ENCODE results near the gene SIGLECL1.
"Not testable (repeated sequence)": the region's sequence is repeated elsewhere in the genome, so short reads cannot be mapped to it uniquely, and the experiment has no call there.

The SIGLECL1 gene

DNA sequence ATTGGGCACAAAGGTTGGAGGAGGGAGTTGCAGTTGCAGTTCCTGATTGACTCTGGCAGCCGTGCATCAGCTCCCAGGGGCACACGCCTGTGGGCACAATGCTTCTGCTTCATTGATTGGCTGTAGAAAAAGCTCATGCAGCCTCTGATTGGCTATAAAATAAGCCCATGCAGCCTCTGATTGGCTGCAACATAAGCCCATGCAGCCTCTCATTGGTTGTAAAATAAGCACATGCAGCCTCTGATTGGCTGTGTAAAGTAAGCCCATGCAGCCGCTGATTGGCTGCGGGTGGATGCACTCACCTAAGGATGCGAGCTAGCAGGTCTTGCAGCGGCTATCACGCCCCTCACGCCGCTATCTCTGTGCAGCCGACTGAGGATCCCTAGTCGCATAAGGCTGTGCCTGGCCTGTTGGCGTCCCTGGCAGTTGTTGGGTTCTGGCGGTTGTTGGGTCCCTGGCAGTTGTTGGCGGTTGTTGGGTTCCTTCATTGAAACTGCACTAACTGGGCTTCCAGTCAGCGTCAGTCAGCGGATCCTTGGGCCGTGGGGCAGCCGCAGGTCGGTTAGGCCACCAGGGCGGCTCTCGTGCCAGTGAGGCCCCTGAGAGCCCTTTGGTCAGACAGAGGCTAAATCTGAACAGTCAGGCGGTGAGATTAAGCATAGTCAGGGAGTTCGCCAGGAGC, at the start of gene SIGLECL1:
TSS of gene SIGLECL1 (plus strand) at position 295 of the 682 bp plus-strand sequence. CDS start 12,993 bp downstream, outside the sequence.
- no peak for DNase-seq (ENCODE audit: low read depth)

DNA sequence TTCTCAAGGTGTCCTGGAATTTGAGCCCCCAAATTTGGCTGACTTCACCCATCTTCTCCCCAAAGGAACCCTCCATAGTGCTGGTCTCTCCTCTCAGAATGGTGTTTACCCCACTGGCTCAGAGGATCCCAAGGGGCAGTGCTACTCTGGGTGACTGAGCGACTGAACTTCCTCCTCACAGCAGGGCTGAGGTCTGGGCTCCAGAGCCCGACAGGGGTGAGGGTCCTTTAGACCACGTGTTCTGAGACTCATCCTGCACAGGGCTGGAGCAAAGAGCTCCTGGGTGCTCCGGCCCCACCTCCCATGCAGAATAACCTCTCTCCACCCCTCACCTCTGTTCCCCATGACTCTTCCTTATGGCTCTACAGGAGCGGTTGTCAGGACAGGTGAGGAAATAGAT, 49.2 kb upstream of the SIGLECL1 start:
- no peak for DNase-seq (ENCODE audit: low read depth)

DNA sequence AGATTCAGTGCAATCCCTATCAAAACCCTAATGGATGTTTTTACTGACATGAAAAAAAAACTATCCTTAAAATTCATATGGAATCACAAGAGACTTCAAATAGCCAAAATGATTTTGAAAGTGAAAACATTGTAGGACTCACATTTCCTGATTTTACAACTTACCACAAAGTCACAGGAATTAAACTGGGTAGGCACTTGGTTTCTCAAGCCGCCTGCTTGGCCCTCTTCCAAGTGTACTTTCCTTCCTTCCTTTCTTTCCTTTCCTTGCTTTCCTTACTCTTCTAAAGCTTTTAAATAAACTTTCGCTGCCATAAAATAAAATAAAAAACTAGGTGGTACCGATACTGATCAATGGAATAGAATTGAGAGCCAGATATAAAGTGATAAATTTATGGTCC, 47.0 kb upstream of the SIGLECL1 start:
- no peak for DNase-seq (ENCODE audit: low read depth)

DNA sequence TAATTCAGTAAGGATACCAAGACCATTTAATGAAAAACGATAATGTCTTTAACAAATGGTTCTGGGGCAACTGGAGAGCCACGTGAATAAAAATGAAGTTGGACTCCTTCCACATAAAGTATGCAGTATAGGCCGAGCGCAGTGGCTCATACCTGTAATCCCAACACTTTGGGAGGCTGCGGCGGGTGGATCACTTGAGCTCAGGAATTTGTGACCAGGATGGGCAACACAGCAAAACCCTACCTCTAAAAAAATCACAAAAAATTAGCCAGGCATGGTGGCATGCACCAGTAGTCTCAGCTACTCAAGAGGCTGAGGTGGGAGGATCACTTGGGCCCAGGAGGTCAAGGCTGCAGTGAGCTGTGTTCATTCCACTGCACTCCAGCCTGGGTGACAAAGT, 46.6 kb upstream of the SIGLECL1 start:
- DNase-seq (ENCODE audit: low read depth) = no peak

DNA sequence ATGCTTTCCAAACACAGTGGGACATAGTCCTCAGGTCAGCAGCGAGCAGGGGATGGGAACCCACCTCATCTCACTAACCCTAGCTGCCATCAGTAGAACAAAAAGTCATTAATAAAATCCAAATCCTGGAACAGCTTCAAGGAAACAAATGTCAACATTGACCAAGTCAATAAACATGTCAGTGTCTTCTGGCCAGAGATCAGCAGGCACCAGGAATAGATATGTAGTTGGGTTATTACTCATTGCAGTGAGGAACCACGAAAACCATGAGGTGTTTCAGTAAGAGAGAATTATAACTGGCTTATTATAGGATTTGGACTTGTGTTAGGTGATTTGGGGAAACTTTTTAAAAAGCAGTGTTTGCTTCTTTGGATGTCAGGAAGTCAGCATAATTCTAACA, 43.1 kb upstream of the SIGLECL1 start:
- no peak for DNase-seq (ENCODE audit: low read depth)

DNA sequence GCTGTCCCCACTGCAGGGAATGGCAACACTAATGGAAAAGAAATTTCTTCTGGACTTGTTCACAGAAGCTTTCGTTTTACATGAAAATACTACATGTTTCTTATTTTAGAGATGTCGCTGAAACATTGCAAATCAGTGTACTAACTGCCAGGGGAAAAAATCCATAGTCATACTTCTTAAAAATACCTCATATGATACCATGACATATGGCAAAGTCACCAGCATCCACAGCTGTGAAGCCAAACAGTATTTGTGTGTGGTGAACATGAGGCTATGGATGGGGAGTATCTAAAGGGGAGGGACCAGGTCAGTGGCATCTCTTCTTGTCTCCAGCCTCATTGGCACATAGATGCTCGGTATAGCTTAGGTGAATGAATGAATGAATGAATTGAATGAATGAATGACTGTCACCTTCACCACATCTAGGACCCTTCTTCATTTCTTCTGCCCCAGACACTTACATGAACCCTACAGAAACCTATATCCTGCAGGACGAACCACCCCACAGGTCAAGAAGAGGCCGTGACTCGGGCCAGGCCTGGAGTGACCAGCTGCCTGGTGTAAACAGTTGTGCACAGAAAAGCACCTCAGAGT, 40.6 kb upstream of the SIGLECL1 start:
- DNase-seq (ENCODE audit: low read depth) = no peak

DNA sequence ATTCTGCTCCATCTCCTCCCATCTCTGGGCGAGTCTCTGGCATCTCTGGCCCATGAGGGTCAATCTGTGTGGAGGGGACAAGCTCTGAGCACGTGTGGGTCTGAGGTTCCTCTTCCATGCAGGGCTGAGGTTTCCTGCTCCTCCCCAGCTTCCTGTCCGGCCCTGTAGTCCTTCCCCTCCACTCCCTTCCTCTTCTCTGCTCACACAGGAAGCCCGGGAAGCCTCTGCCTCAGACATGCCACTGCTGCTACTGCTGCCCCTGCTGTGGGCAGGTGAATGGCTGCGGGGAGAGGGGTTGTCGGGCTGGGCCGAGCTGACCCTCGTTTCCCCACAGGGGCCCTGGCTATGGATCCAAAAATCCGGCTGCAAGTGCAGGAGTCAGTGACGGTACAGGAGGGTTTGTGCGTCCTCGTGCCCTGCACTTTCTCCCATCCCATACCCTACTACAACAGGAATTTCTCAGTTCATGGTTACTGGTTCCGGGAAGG, 40.0 kb upstream of the SIGLECL1 start:
- not testable (repeated sequence) for DNase-seq (ENCODE audit: low read depth)

DNA sequence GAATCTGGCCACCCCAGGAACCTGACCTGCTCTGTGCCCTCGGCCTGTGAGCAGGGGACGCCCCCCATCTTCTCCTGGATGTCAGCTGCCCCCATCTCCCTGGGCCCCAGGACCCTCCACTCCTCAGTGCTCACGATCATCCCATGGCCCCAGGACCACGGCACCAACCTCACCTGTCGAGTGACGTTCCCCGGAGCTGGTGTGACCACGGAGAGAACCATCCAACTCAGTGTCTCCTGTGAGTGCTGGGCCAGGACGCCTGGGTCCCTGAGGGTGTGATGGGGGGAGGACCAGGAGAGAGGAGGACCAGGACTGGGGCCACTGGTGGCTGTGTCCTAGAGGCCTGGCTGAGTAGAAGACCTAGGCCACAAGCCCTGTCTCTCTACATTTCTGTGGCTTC, 39.0 kb upstream of the SIGLECL1 start:
- no peak for DNase-seq (ENCODE audit: low read depth)

DNA sequence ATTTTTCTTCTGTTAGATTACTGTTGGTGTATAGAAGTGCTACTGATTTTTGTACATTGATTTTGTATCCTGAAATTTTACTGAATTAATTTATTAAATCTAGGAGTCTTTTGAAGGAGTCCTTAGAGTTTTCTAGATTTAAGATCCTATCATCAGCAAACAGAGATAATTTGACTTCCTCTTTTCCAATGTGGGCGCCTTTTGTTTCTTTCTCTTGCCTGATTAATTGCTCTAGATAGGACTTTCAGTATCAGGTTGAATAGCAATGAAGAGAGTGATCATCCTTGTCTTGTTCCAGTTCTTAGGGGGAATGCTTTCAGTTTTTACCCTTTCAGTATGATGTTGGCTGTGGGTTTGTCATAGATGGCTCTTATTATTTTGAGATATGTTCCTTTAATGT, 31.6 kb upstream of the SIGLECL1 start:
- no peak for DNase-seq (ENCODE audit: low read depth)

DNA sequence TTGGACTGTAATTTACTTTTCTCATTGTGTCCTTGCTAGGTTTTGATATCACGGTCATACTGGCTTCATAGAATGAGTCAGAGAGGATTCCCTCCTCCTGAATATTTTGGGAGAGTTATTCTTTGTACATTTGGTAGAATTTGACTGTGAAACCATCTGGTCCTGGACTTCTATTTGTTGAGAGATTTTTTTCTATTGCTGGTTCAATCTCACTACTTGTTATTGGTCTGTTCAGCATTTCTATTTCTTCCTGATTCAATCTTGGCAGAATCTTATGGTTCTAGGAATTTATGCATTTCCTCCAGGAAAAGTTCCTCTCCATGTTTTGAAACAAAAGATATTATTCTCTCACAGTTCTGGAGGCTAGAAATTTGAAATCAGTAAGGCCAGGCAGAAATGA, 30.9 kb upstream of the SIGLECL1 start:
- DNase-seq (ENCODE audit: low read depth) = no peak

DNA sequence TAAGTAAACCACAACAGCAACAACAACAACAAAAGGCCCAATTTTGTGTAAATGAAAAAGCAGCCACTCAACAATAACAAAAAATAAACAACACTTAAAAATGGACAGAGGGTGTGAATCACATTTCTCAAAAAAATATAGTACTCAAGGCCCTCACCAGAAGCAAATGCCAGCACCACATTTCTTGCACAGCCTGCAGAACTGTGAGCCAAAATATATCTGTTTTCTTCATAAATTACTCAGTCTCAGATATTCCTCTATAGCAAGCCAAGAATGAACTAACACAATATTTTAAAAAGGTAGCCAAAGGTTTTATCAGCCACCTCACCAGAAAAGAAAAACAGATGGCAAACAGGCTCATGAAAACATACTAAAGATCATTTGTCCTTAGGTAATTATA, 29.9 kb upstream of the SIGLECL1 start:
- no peak for DNase-seq (ENCODE audit: low read depth)

DNA sequence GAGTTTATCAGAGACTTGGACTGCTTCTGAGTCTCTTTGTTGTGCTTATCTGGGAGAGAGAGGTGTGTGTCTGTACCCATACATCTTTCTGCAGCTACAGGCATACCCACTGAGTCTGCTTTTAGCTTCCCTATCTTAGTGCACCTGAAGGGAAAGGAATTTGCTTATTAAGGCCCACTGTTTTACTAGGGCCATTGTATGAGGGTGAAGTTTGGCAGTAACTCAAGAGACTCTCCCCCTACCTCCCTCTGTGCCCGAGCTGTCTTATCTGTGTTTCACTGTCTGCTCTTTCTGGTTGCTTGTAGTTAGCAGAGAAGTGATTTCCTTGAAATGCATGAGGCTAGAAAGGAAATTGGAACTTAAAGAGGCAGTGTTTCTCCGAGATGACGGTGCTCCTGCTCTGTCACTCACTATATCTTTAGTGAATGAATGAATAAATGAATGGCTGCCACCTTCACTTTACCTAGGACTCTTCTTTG, 26.7 kb upstream of the SIGLECL1 start:
- DNase-seq (ENCODE audit: low read depth) = no peak

DNA sequence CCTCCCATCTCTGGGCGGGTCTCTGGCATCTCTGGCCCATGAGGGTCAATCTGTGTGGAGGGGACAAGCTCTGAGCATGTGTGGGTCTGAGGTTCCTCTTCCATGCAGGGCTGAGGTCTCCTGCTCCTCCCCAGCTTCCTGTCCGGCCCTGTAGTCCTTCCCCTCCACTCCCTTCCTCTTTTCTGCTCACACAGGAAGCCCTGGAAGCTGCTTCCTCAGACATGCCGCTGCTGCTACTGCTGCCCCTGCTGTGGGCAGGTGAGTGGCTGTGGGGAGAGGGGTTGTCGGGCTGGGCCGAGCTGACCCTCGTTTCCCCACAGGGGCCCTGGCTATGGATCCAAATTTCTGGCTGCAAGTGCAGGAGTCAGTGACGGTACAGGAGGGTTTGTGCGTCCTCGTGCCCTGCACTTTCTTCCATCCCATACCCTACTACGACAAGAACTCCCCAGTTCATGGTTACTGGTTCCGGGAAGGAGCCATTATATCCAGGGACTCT, 25.9 kb upstream of the SIGLECL1 start, which contains the start of gene CD33:
TSS of gene CD33 (plus strand) at position 183 of the 496 bp plus-strand sequence. CDS start at position 222, 39 bp downstream.
- DNase-seq (ENCODE audit: low read depth) = not testable (repeated sequence)

DNA sequence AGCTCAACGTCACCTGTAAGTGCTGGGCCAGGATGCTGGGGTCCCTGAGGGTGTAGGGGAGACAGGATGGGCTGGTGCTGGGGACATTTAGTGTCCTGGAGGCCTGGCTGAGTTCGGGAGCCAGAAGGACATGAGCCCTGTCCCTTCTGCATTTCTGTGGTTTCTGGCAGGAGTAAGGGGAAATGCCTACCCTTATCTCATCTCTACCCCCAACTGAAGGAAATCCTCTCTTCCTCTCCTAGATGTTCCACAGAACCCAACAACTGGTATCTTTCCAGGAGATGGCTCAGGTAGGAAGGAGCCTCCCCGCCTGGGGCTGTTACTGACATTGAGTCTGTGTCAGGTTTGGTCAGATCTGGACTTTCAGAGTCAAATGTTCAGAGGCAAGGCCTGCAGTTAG, 24.8 kb upstream of the SIGLECL1 start:
- DNase-seq (ENCODE audit: low read depth) = no peak

DNA sequence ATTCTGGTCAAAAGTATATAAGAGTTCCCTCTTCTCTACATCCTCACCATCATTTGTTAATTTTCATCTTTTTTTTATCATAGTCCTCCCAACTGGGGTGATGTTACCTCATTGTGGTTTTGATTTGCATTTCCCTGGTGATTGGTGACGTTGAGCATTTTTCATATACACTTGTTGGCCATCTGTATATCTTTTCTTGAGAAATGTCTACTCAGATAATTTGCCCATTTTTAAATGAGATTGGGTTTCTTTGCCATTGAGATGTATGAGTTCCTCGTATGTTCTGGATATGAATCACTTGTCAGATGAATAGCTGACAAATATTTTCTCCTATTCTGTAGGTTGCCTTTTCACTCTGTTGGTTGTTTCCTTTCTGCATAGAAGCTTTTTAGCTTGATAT, 23.6 kb upstream of the SIGLECL1 start:
- no peak for DNase-seq (ENCODE audit: low read depth)

DNA sequence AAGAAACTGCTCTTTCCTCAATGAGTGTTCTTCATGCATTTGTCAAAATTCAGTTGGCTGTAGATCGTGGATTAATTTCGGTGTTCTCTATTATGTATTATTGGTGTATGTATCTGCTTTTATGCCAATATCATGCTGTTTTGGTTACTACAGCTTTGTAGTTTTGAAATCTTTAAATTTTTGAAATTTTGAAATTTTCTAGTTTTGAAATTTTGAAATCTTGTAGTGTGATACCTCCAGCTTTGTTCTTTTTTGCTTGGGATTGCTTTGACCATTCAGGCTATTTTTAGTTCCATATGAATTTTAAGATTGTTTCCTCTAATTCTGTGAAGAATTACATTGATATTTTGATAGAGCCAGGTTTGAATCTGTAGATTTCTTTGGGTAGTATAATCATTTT, 22.9 kb upstream of the SIGLECL1 start:
- no peak for DNase-seq (ENCODE audit: low read depth)

DNA sequence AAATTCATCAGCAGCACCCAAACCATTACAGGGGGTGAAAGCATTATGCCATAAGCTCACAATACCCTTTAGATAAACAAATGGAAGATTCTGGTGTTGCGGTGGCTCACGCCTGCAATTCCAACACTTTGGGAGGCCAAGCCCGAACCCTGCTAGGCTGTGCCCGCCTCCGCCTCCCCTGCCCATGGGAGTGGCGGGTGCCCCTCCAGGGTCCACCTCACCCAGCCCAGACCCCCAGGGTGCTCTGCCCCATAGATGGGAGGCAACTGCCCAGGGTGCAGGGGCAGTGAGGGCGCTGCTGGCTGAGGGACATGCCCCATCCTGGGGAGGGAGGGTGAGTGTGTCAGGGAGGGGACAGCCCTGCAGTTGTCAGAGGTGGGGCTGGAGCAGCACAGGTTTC, 10.0 kb upstream of the SIGLECL1 start:
- no peak for DNase-seq (ENCODE audit: low read depth)

DNA sequence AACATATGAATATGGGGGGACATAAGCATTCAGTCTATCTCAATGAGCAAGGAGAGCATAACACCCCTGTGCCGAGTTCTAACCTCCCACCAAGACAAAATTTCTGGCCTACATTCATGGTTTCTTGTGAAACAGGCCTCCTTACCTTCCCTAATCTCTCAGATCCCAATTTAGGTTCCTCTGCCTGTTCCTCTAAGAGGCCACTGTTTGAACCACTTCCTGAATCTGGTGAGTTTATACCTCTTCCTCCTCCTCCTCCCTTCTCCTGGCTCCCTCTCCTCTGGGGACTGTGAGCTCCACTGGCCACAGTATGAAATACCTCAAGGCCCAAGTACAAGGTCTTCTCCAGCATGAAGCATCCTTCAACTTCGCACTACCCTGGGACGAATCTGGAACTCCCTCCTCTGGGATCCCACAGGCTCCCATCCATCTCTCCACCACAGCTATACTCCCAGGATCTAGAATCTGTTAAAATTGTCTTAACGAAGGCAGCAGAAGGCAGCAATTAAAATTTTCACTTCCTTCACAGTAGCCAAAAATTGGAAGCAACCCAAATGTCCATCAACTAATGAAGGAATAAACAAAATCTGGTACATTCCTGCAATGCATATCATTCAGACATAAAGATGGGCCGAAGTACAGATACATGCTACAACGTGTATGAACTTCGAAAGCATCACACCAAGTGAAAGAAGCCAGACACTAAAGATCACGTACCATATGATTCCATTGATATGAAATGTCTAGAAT, 7.8 kb upstream of the SIGLECL1 start:
- no peak for DNase-seq (ENCODE audit: low read depth)

DNA sequence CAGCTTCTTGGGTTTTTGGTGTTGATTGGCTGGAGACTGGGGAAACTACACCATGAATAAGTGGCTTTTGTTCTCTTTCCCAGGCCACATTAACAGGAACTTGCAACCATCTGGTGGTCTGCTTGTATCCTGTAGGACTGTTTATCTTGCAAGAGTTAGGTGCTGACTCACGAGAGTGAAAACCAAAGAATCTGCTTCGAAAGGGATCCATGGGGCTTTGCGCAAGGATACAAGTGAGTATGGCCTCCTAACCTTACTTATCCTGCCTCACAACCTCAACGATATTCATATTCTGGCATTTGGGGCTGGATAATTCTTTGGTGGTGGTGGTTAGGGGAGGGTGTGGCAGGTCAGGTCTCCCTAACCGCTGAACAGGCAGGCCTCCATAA, 4.7 kb upstream of the SIGLECL1 start:
- DNase-seq (ENCODE audit: low read depth) = no peak

DNA sequence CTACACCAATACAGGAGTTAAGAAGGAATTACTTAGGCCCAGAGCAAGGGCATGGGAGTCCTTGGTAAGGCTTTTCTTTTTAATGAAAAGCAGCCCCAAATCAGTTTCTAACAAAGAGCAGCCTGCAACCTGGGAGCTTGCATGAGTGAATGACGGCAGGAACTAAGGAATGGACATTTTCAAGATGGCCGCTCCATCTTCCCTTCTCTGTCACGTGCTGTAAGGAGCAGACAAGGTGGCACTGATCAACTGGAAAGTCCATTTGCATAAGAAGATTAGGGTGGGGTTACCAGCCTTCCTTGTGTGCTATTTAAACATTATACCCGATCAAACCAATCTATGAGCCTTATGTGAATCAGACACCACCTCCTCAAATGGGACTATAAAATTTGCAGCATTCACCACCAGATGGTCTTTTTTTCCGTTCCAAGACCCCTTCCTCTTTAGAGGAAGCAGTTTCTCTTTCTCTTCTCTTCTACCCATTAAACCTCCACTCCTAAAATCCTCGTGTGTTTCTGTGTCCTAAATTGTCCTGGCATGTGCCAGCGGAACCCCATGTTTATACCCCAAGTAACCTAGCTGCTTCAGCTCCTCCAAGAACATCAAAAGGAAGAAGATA, 2.8 kb upstream of the SIGLECL1 start:
- DNase-seq (ENCODE audit: low read depth) = no peak

DNA sequence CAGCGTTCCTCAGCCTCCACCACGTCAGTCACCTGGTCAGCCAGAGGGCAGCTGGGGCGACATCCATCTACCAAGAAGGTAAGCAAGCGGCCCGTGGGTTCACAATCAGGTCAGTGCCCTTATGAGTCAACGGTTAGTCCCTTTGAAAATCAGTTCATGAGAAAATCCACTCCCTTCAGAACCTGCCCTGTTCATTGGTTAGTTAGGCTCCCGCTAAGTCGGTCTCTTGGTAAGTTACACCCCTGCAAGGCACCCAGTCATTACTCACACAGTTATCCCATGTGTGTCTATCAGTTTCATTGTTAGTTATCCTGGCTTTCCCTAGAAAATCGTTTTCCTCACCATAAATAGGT, 564 bp downstream of the SIGLECL1 start:
- DNase-seq (ENCODE audit: low read depth) = no peak

DNA sequence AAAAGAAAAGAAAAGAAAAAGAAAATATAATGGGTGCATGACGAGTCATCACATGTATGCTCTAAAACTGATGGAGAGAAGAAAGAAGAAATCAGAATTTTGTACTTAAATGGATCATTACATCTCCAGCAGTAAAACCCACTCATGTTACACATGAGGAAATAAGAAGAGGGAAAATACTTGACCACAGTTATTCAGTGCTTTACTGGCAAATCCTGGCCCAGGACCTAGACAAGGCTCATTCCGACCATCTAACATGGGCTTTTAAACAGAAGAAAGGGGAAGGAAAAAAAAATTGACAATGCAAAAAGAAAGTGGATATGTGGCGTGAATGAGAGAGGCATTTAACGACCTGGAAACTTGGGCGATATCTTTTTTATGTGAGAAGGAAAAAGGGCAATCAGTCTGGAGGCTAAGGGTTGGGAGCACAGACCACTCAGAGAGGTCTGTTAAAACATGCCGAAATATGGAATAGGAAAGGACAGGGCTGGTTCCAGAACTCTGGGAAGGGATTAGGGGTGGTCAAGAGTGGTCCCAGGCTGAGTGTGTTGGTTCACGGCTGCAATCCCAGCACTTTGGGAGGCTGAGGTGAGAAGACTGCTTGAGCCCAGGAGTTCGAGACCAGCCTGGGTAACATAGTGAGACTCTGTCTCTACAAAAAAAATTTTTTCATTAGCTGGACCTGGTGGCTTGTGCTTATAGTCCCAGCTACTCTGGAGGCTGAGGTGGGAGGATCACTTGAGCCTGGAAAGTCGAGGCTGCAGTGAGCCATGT, 1.6 kb downstream of the SIGLECL1 start:
- DNase-seq (ENCODE audit: low read depth) = no peak

Measured in stimulated activated CD4-positive, alpha-beta T cell treated with anti-CD3 and anti-CD28 coated beads, Interleukin-2, amount 100 ng/mL, for 4 hours (primary cell).